Measurements from ENCODE around the gene LANCL2.

LANCL2 gene

GRCh38 chr7:55472928-55473725, 108.0 kb downstream of the LANCL2 start:
- peak in 1 of 2 experiments; percentile 9 for DNase-seq

- peak in 1 of 2 experiments; percentile 12 for DNase-seq
Observed at GRCh38 chr7:55473932-55474331, 108.8 kb downstream of the LANCL2 start.

DNA sequence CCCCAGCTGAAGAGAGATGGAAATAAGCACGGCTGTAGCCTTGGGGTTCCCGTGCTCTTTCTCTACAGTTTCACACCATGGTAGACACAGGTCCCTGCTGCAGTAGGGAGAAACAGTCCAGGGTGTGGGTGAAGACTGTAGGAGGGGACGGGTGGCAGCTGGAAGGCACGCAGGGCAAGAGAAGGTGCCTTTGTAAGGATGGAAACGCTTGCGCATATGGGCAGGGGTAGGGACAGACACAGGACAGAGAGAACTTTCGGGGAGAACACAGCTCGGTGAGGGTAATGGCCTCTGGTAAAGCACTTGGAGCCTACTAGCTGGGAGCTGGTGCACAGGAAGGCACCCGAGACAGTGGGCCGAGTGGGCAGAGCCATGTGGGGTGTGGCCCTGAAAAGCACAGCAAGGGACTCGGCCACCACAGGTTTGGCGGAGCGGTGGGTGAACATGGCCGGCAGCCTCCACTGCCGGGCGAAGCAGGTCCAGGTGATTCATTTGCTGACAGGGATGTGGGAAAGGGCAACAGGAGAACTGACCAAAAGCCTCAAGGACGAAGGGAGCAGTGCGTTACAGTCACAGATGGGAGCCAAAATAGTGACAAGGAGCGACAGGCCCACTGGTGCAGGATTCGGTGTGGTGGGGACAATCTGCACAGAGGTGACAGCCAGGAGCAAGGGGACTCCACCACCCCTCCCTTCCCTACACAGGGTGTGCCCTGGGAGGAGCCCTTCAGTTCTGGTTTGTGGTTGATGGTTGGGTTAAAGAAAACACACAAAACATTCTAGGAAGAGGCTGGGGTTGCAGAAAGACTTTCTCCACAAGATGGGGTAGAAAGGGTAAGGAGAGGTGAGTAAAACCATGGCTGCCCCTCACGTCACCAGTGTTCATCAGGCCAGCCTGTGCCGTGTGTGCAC, 110.1 kb downstream of the LANCL2 start:
- DNase-seq = peak in 1 of 2 experiments; percentile 17

- peak; percentile 12 to 17 for DNase-seq
Observed at GRCh38 chr7:55475855-55476803, 111.0 kb downstream of the LANCL2 start.

DNA sequence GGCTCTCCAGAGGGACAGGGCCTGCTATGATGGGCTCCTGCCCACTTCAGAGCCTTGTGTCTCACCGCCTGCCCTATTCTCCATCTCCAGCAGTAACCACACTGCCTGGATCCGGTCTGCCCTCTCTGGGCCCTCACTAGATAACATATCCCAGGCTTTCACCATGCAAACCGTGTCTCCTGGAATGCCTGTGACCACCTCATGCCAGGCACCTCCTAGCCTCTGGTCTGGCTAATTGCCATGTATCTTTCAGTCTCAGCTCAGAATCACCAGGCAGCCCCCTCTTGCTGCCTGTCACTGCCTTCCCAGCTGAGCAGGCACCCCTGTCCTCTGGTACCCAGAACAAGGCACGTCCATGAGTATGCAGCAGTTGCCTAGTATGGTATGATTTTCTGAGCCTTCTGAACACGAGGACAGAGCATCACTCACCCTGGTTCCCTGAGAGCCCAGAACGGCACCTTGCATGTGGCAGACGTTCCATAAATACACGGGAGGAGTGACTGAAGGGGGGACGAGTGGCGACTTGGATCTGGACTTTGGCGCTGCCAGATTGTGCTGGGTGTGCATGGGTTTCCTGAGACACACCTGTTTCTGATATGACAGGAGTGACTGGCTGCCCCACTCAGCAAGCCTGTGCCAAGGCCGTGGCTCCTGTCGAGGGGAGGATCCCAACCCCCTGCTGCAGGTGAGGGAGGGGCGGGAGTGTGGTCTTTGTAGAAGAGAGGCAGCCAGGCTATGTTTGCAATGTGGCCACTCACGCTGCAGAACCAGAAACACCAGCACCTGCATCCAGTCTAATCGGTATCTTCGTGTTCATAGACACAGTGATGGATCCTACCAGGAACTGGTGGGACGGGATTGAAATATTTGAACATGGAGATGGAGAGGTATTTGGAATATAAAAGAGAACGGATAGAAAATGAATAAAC, 112.0 kb downstream of the LANCL2 start:
- peak; percentile 11 to 14 for DNase-seq

- peak in 1 of 2 experiments; percentile 4 for DNase-seq
Observed at GRCh38 chr7:55477781-55478374, 112.7 kb downstream of the LANCL2 start.

- DNase-seq = no peak
Observed at GRCh38 chr7:55478700-55479099, 113.6 kb downstream of the LANCL2 start.

GRCh38 chr7:55481155-55481554, 116.0 kb downstream of the LANCL2 start:
- peak; percentile 14 to 16 for DNase-seq

DNA sequence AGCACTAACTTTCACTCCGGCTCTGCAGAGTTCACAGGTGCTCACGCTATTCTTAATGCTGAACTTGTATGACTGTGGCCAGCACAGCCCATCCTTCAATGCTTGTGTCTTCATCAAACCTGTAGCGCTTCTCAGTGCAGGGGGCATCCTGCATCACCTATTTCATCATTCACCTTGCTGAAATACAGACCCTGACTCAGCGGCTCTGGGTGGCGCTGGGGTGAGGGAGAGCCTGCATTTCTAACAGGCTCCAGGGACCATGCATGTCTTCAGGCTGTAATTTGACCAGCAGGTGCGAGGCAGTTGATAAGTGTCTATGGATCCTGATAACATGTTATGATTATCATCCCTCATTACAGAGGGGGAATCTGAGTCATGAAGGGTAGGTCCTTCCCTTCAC, 117.9 kb downstream of the LANCL2 start:
- DNase-seq = peak; percentile 10 to 16
